ENCODE measurements around the gene PPIE.

Gene PPIE

DNA sequence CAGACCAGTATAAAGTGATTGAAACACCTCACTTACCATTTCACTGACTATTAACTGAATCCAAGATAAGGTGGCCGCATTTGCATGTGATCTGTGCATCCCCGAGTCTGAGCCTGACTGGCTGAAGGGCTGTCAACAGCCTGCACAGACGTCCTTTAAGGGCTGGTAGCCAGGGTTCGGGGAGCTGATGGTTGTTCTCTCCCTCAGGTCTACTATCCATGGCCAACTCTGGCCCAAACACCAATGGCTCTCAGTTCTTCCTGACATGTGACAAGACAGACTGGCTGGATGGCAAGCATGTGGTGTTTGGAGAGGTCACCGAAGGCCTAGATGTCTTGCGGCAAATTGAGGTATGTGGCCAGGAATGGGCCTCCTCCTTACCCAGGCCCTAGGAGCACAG, 14.0 kb downstream of the PPIE start:
- no peak for TF ChIP-seq CTCF (conservative IDR thresholded peaks at IDR 0.05)
- H3K27ac ChIP-seq = peak overlapping the region; percentile 52

DNA sequence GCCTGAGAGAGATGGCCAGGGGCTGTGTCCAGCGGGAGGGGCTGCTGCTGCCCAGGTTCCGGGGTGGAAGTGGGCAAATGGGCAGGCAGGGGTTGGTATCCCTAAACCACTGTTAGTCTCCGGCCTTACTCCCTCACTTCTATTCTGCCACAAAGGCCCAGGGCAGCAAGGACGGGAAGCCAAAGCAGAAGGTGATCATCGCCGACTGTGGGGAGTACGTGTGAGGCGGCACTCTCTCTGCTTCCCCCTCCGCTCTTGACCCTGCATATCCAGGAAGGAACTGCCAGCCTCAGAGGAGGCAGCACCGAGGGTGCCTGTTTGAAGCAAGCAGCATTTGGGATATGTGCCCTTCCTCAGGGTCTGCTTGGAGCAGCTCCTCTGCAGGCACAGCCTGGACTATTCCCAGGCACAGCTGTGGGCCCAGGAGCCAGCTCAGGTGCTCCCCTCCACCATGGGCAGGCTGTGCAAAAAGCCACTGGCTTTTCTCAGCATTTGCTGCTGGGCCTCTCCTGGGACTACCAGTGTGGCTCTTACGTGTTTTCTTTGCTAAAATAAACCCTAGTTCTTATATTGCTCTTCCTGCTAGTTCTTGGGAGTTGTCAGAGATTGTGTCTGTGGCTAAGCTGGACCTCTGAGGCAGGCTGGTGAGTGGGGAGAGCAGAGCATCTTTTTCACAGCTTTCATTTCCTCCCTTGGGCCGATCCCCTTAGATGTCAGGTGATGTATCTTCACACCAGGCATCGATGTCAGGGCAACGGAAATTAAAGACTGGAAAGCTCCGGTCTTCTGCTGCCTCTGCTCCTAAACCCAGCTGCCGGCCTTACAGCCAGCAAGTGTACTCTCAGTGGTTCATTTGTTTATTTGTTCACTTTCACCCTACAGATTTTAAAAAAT, 14.7 kb downstream of the PPIE start:
- TF ChIP-seq CTCF (conservative IDR thresholded peaks at IDR 0.05) = no peak
- peak overlapping the region; percentile 52 for H3K27ac ChIP-seq

DNA sequence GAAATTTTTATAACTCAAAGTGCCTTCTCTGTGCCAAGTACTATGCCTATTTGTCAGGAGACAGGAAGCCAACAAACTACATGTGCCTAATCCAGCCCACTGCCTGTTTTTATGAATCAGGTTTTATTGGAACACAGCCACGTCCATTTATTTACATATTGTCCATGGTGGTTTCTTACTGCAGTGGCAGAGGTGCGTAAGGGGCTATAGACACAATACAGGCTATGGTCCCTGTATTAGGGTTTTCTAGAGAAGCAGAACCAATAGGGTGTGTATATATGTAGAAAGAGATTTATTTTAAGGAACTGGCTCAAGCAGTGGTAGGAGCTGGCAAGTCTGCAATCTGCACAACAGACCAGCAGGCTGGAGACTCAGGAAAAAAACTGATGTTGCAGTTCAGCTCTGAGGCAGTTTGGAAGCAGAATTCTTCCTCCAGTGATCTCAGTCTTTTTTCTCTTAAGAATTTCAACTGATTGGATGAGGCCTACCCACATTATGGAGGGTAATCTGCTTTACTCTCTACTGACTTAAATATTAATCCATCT, 15.4 kb downstream of the PPIE start:
- no peak for TF ChIP-seq CTCF (conservative IDR thresholded peaks at IDR 0.05)
- peak overlapping the region; percentile 52 for H3K27ac ChIP-seq

- no peak for TF ChIP-seq CTCF (conservative IDR thresholded peaks at IDR 0.05)
- H3K27ac ChIP-seq = no peak overlapping the region
Measured at GRCh38 chr1:39754906-39755504, 16.3 kb downstream of the PPIE start.

- no peak for TF ChIP-seq CTCF (conservative IDR thresholded peaks at IDR 0.05)
- H3K27ac ChIP-seq = no peak overlapping the region
Measured at GRCh38 chr1:39755965-39756659, 17.4 kb downstream of the PPIE start.

GRCh38 chr1:39757501-39757900, 18.8 kb downstream of the PPIE start:
- H3K27ac ChIP-seq = no peak overlapping the region
- TF ChIP-seq CTCF (conservative IDR thresholded peaks at IDR 0.05) = no peak

All from VCaP (cell line).